HG02610 (cell line): ENCODE data around the gene MAP1S.
"Not testable (repeated sequence)": the region's sequence is repeated elsewhere in the genome, so short reads cannot be mapped to it uniquely, and the experiment has no call there.

ENCODE experiments used
- ATAC-seq: cut with Tn5 transposase; IDR thresholded peaks from one replicate; pipeline ENCODE4 v1.9.1; 2021; ENCODE audit warnings: mild to moderate bottlenecking, moderate library complexity; ENCODE audit not compliant: unreplicated experiment

Gene MAP1S

DNA sequence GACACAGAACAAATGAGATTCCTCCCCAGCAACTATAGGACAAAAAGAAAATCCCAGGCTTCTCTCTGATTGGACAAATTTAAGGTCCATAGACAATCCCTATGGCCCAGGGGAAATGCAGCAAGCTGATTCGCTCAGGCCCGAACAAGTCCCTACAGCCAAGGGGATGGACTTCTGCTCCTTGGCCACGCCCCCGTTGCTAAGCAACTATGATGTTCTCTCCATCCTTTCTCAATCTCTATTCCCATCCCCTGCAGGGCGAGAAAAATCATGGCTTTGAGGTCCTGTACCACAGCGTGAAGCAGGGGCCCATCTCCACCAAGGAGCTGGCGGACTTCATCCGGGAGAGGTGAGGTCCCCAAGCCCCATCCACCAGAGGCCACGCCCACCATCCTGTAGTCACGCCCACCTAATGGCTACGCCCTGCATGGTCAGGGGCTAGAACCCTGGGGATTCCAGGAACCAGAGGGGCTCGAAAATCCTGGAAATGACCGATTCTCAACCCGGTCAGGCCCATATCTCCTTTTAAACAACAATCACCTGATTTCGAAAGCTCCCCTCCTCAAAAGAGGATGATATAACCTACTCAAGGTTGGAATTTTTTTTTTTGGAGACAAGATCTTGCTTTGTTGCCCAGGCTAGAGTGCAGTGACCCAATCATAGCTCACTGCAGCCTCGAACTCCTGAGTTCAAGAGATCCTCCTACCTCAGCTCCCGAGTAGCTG is 43.4 kb downstream of the MAP1S start:
- no peak for ATAC-seq

DNA sequence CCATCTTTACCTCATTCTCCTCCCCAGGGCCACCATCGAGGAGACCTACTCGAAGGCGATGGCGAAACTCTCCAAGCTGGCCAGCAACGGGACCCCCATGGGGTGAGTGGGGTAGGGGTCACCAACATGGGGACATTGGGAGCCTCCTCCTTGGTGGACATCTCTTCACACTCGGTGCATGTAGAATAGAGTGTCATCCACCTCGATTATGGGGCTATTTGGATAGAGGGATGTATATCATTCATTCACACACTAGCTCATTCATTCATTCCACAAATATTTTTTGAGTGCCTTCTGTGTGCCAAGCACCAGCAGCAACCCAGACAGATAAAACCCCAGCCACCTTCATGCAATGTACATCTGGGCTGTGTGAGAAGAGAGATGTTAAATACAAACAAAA is 45.1 kb downstream of the MAP1S start:
- ATAC-seq, result no peak

DNA sequence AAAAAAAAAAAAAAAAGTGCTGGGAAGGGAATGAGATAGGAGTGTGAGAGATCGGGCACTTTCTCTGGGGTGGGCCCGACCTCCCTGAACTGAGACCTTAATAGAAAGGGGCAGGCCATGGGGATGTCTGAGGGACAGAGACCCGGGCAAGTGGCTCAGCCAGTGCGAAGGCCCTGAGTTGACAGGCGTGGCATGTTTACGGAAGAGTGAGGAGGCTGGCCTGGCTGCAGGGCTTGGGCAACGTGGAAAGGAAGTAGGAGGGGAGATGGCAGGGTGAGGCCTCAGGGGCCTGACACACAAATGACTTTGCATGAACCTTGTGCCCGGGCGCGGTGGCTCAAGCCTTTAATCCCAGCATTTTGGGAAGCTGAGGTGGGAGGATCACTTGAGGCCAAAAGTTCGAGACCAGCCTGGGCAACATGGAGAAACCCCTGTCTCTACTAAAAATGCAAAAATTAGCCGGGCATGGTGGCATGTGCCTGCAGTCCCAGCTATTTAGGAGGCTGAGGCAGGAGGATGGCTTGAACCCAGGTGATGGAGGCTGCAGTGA is 45.9 kb downstream of the MAP1S start:
- no peak for ATAC-seq

DNA sequence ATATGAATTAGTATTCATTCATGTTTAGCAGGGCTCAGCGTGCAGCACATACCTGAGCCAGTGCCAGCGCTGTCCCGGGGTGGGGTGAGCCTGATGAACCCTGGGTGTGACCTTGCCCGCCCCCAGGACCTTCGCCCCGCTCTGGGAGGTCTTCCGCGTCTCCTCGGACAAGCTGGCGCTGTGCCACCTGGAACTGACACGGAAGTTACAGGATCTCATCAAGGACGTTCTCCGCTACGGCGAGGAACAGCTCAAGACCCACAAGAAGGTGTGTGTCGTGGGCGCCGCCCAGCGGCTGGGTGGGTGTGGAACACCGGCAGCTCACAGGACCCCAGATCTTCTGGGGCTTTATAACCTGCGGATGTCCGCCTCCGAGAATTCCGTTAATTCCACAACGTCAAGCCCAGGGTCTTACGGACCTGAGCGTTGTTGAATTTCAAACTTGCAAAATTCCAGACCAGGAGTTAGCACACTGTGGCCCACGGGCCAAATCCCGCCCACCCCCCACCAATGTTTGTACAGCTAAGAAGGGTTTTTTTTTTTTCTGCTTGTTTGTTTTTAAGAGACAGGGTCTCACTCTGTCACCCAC is 47.4 kb downstream of the MAP1S start:
- ATAC-seq, result no peak

DNA sequence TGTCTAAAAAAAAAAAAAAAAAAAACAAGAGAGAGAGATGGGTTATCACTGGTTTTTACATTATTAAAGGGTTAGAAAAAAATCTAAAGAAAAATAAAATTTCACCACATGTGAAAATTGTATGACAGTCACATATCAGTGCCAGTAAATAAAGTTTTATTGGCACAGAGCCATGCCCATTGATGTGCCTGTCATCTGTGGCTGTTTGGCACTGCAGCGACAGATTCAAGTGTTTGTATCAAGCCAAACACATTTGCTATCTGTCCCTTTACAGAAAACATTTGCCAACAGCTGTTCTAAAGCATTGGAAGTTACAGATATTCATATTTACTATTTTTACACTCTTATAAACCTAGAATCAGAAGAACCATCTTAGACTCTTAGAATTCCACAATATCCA is 48.3 kb downstream of the MAP1S start:
- ATAC-seq, result no peak

DNA sequence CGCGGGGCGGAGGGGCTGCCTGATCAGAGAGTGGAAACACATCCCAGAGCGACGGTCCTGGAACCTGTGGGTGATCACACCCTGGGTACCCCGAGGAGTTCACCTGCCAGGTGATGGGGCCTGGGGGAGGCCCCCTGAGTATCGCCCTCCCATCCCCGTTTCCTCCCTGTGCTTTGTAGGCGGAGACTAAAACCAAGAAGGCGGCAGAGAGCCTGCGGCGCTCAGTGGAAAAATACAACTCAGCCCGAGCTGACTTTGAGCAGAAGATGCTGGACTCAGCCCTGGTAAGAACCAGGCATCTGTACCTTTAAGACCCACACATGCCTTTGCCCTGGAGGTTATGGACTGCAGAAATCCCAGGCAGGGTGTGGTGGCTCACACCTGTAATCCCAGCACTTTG is 51.3 kb downstream of the MAP1S start:
- ATAC-seq, result no peak

DNA sequence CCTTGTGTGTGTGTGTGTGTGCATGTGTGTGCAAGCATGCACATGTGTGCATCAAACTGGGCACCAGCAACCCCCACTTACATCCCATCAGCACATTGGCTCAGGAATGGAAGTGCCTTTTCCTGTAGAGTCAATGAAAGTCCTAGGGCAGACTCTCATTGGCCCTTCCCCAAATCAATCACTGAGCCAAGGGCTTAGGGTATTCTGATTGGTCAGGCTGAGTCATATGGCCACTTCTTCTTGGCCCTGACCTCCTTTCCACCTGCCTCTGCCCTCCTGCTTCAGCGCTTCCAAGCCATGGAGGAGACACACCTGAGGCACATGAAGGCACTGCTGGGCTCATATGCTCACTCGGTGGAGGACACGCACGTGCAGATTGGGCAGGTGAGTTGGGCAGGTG is 52.9 kb downstream of the MAP1S start:
- no peak for ATAC-seq

DNA sequence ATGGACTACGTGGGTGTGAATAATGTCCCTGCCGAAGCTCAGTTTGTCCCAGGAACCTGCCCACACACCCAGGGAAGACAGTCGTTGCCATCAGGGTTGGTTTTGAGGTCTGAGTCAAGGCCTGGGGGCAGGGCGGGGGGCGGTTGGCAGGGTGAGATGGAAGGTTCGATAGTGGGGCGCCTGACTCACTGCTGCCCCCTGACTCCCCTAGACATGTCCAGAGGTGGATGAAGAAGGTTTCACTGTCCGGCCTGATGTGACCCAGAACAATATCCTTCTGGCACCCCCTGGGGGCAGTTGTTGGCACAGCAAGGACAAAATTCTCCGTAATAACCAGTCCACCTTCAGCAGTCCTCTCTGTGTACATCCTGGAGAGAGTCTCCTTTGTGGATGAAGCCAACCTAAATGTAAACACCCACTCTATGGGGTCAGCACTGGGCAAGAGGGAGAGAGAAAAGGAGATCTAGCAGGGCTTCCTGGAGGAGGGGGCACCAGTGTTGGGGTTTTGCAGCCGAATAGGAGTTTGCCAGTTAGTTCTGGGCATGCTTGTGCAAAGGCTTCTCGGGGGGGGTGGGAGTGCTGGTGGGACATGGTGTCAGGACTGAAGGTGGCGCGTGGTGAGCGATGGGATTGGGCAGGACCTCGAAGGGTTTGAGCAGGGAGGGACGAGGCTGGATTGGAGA is 56.1 kb downstream of the MAP1S start:
- no peak for ATAC-seq

DNA sequence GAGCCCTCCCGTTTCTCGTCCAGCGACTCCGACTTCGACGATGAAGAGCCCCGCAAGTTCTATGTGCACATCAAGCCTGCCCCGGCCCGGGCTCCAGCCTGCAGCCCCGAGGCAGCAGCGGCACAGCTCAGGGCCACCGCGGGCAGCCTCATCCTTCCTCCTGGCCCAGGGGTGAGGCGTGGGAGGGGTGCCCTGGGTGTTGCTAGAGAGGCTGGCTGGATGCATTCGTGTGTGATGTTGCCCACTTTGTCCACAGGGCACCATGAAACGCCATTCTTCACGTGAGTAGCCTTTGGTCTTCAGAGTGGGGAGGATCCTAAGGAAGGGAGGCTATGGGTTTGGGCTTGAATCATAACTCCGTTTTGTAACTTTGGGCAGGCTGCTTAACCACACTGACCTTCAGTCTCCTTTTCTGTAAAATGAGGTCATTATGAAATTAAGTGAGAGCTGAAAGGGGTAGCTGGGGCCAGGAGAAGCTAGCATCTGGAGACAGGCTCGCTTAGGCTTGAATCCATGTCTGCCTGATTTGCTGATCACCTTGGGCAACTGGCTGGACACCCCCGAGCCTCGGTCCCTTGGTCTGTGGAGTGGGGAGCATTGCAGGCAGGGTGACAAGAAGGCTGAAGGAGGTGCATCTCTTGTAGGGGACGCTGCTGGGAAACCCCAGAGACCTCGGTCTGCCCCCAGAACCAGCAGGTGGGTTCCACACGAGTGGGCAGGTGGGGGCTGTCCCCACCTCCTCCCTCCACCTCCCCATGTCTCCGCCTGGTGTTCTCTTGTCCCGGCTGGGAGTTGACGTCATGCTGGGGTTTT is 56.9 kb downstream of the MAP1S start:
- ATAC-seq, result peak; percentile 78

DNA sequence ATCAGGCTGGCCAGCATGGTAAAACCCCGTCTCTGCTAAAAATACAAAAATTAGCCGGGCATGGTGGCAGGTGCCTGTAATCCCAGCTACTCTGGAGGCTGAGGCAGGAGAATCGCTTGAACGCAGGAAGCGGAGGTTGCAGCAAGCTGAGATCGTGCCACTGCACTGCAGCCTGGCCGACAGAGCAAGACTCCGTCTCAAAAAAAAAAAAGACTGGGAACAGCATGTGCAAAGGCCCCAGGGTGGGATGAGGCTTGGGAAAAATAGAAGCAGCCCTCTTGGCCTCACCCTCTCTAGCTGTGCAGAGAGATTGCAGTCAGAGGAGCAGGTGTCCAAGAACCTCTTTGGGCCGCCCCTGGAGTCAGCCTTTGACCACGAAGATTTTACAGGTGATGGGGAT is 58.6 kb downstream of the MAP1S start:
- not testable (repeated sequence) for ATAC-seq

DNA sequence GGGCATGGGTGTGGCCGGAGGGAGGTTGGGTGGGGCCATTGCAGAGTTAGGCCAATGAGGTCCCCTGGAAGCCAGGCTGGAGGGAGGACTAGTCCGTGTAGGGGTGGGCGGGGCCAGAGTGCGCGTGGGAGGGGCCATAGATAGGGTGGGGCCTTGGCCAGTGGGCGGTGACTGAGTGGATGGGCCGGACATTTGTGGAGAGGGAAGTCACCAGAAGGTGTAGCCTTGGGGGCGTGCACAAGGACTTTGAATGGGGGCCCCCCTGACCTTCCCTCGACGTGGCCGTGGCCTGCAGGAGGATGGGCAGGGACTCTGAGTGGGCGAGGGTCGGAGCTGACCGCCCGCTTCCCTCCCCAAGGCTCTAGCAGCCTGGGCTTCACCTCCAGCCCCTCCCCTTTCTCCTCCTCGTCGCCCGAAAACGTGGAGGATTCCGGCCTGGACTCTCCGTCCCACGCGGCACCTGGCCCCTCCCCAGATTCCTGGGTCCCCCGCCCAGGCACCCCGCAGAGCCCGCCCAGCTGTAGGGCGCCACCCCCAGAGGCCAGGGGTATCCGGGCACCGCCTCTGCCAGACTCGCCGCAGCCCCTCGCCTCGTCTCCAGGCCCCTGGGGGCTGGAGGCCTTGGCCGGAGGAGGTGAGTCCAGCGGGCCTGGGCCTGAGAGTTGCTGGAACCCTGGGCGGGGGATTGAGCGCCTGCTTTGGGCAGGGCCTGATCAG is 59.1 kb downstream of the MAP1S start:
- no peak for ATAC-seq

DNA sequence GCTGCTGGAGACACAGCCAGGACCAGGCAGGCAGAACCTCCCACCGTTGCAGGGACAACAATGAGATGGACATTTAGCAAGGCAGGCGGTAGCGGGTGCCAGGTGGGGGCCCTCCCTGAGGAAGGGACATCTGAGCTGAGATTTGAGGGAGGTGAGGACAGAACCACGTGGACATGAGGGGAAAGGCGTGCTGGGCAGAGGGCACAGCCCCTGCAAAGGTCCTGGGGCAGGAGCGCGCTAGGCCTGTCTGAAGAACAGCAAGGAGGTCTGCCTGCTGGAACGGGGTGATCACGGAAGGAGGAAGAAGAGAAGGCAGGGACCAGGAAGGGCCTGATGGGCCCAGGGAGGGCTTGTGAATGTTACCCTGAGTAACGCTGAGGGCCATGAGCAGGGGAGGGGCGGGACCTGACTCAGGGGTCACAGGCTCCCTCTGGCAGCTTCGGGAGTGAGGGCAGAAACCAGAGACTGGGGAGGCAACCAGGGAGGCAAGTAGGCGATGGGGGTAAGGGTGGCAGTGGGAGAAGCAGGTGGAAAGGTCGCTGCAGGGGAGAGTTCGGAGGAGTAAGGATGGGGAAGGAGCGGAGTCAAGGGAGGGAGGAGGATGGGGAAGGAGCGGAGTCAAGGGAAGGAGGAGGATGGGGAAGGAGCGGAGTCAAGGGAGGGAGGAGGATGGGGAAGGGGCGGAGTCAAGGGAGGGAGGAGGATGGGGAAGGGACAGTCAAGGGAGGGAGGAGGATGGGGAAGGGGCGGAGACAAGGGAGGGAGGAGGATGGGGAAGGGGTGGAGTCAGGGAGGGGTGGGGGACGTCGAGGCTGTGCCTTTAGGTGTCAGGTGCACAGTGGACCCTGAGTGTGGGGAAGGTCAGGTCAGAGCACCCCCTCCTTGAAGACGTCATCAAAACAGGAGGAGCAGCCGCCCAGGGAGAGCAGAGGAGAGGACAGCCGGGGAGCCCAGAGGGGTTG is 60.0 kb downstream of the MAP1S start:
- no peak for ATAC-seq

DNA sequence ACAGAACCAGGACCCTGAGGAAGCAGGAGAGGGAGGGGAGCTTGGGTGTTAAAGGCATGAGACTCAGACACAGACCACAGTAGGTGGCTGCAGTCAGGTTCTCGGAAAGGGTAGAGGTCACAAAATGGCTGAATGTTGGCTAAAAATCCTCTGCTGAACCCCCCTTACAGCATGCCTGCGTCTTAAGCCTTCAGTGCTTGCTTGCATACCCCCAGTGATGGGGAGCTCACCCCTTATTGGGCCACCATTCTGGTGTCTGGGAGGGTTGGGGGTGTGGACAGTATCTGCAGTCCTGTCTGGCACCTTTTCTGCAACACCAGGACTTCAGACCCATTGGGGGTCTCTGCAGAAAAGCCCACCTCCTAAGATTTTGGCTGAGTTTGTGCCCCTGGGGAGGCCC is 61.5 kb downstream of the MAP1S start:
- no peak for ATAC-seq

DNA sequence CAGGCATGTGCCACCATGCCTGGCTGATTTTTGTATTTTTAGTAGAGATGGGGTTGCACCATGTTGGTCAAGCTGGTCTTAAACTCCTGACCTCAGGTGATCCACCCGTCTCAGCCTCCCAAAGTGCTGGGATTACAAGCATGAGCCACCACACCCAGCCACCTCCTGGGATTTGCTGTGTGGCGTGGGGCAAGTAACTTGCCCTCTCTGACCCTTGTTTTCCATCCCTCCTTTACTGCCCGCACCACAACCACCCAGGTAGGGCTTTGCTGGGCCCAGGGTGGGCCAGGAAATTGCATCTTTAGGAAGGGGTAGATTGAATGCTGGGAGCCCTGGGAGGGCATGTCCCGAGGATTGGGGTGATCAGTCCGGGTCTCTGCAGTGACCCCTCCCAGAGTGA is 64.4 kb downstream of the MAP1S start:
- ATAC-seq, result not testable (repeated sequence)
